ENCODE measurements around the gene KRT74. TPM values are rescaled to one million over a fixed set of nuclear protein-coding genes. Genes with fewer than 3 reads are reported as not detected.

The KRT74 gene
- total RNA-seq = 1 to 10 TPM in 1 of 2 donors, not detected in 1; 2.9 TPM

- H3K27ac ChIP-seq = no peak within 1 kb of the TSS
- no peak within 1 kb of the TSS for H3K4me3 ChIP-seq
- H3K36me3 ChIP-seq = no peaks in the 10 kb centered on the region
- H3K27me3 ChIP-seq = no peaks in the 10 kb centered on the region
- DNase-seq (ENCODE audit: low spot score) = no peak
- no peaks in the 10 kb centered on the region for H3K4me1 ChIP-seq
- no peaks in the 10 kb centered on the region for H3K9me3 ChIP-seq
- TF ChIP-seq CTCF (IDR thresholded peaks at IDR 0.05) = no peak
Observed at GRCh38 chr12:52573743-52574142, at the start of gene KRT74. Gene KRT74 (minus strand): TSS chr12:52573843. CDS start chr12:52573777, 66 bp downstream.

- Histone ChIP-seq H3K36me3 (no peaks in the 10 kb centered on the region), H3K4me1 (no peaks in the 10 kb centered on the region), H3K27me3 (no peaks in the 10 kb centered on the region), H3K27ac (no peak overlapping the region), H3K9me3 (peaks cover 0 to 10% of the 10 kb centered on the region in 2 donors), H3K4me3 (no peak overlapping the region)
- no peak for DNase-seq (ENCODE audit: low spot score)
- no peak for TF ChIP-seq CTCF (IDR thresholded peaks at IDR 0.05)
Observed at GRCh38 chr12:52622349-52622748, 48.7 kb upstream of the KRT74 start.

GRCh38 chr12:52618866-52619265 is 45.2 kb upstream of the KRT74 start:
- Histone ChIP-seq H3K36me3 (no peaks in the 10 kb centered on the region), H3K9me3 (peaks cover 0 to 5% of the 10 kb centered on the region in 2 donors), H3K27ac (no peak overlapping the region), H3K27me3 (no peaks in the 10 kb centered on the region), H3K4me3 (no peak overlapping the region), H3K4me1 (no peaks in the 10 kb centered on the region)
- peak; percentile 11 for DNase-seq (ENCODE audit: low spot score)
- TF ChIP-seq CTCF (IDR thresholded peaks at IDR 0.05) = no peak

GRCh38 chr12:52618216-52618615 is 44.6 kb upstream of the KRT74 start, which contains the start of gene KRT73:
Gene KRT73 (minus strand): TSS chr12:52618559. CDS start chr12:52618524, 35 bp downstream.
- peak; percentile 40 for DNase-seq (ENCODE audit: low spot score)
- Histone ChIP-seq H3K4me3 (no peak within 1 kb of the TSS), H3K4me1 (no peaks in the 10 kb centered on the region), H3K27me3 (no peaks in the 10 kb centered on the region), H3K36me3 (no peaks in the 10 kb centered on the region), H3K9me3 (no peaks in the 10 kb centered on the region), H3K27ac (no peak within 1 kb of the TSS)
- no peak for TF ChIP-seq CTCF (IDR thresholded peaks at IDR 0.05)

- no peak for TF ChIP-seq CTCF (IDR thresholded peaks at IDR 0.05)
- Histone ChIP-seq H3K27me3 (no peaks in the 10 kb centered on the region), H3K27ac (no peak overlapping the region), H3K4me3 (no peak overlapping the region), H3K9me3 (no peaks in the 10 kb centered on the region), H3K4me1 (no peaks in the 10 kb centered on the region), H3K36me3 (no peaks in the 10 kb centered on the region)
- peak; percentile 43 for DNase-seq (ENCODE audit: low spot score)
Observed at GRCh38 chr12:52617403-52617785, 43.8 kb upstream of the KRT74 start.

GRCh38 chr12:52616680-52617402 is 43.2 kb upstream of the KRT74 start:
- no peak for TF ChIP-seq CTCF (IDR thresholded peaks at IDR 0.05)
- Histone ChIP-seq H3K9me3 (no peaks in the 10 kb centered on the region), H3K27ac (no peak overlapping the region), H3K4me3 (no peak overlapping the region), H3K27me3 (no peaks in the 10 kb centered on the region), H3K36me3 (no peaks in the 10 kb centered on the region), H3K4me1 (no peaks in the 10 kb centered on the region)
- peak; percentile 21 for DNase-seq (ENCODE audit: low spot score)

Measured in right atrium auricular region (tissue), 2 donors.